DMS153 treated with DMSO at 0.1 percent for 48 hours (cell line): Measurements from ENCODE around the gene MYCBP2.
"Not testable (repeated sequence)": the region's sequence is repeated elsewhere in the genome, so short reads cannot be mapped to it uniquely, and the experiment has no call there.

Experiments used
- DNase-seq: peaks from one replicate; lab custom pipeline; 2025; ENCODE audit not compliant: unreplicated experiment; lab: John Stamatoyannopoulos, UW

MYCBP2 gene

GRCh38 chr13:77300176-77301037 lies 26.5 kb downstream of the MYCBP2 start:
- DNase-seq: no peak

- DNase-seq: no peak
These were observed 27.3 kb downstream of the MYCBP2 start for GRCh38 chr13:77299587-77299986.

- no peak for DNase-seq
These were observed 28.5 kb downstream of the MYCBP2 start for GRCh38 chr13:77298426-77298825.

GRCh38 chr13:77291774-77292173 lies 35.1 kb downstream of the MYCBP2 start:
- no peak for DNase-seq

GRCh38 chr13:77290342-77290741 lies 36.6 kb downstream of the MYCBP2 start:
- no peak for DNase-seq

GRCh38 chr13:77289851-77290250 lies 37.0 kb downstream of the MYCBP2 start:
- DNase-seq: no peak

GRCh38 chr13:77285632-77286031 lies 41.3 kb downstream of the MYCBP2 start:
- not testable (repeated sequence) for DNase-seq

- no peak for DNase-seq
These were observed 41.8 kb downstream of the MYCBP2 start for GRCh38 chr13:77285098-77285497.

- DNase-seq: no peak
These were observed 52.8 kb downstream of the MYCBP2 start for GRCh38 chr13:77274126-77274525.

- DNase-seq: no peak
These were observed 57.8 kb downstream of the MYCBP2 start for GRCh38 chr13:77269141-77269540.

- DNase-seq: no peak
These were observed 59.5 kb downstream of the MYCBP2 start for GRCh38 chr13:77267362-77267761.

GRCh38 chr13:77265336-77265735 lies 61.6 kb downstream of the MYCBP2 start:
- DNase-seq: no peak

- DNase-seq: no peak
These were observed 64.7 kb downstream of the MYCBP2 start for GRCh38 chr13:77262198-77262597.

GRCh38 chr13:77250975-77251374 lies 75.9 kb downstream of the MYCBP2 start:
- no peak for DNase-seq

GRCh38 chr13:77245224-77245623 lies 81.7 kb downstream of the MYCBP2 start:
- not testable (repeated sequence) for DNase-seq

- DNase-seq: no peak
These were observed 87.6 kb downstream of the MYCBP2 start for GRCh38 chr13:77239312-77239711.

- DNase-seq: no peak
These were observed 91.4 kb downstream of the MYCBP2 start for GRCh38 chr13:77235456-77236022.

- no peak for DNase-seq
These were observed 93.7 kb downstream of the MYCBP2 start for GRCh38 chr13:77233159-77233558.

GRCh38 chr13:77230560-77230959 lies 96.3 kb downstream of the MYCBP2 start:
- no peak for DNase-seq

- no peak for DNase-seq
These were observed 100.9 kb downstream of the MYCBP2 start for GRCh38 chr13:77225946-77226345.

GRCh38 chr13:77222909-77223308 lies 104.0 kb downstream of the MYCBP2 start:
- DNase-seq: no peak

GRCh38 chr13:77222000-77222690 lies 104.7 kb downstream of the MYCBP2 start:
- DNase-seq: no peak
